HG02870 (cell line): ENCODE results near the gene ID2.
A peak's percentile ranks its signal among the peaks of the same experiment; 100 is the strongest.

Experiments used
- ATAC-seq: cut with Tn5 transposase; IDR thresholded peaks from one replicate; pipeline ENCODE4 v1.9.1; 2021; ENCODE audit warnings: mild to moderate bottlenecking, moderate library complexity; ENCODE audit not compliant: unreplicated experiment

Gene ID2

DNA sequence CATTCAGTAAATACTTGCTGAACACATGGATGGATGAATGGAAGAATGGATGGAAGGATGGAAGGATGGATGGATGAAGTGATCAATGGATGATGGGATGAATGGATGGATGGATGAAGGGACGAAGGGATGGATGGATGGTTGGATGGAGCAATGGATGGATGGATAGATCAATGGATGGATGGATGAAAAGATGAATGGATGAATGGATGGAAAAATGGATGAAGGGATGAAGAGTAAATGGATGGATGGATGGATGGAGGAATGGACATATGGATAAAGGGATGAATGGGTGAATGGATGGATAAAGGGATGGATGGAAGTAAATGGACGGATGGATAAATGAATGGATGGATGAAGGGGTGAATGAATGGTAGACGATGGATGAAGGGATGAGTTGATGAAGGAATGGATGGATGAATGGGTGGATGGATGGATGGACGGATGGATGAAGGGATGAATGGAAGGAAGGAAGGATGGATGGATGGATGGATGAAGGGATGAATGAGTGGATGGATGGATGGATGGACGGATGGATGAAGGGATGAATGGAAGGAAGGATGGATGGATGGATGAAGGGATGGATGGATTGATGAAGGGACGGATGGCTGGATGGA, 13.9 kb upstream of the ID2 start:
- no peak for ATAC-seq

DNA sequence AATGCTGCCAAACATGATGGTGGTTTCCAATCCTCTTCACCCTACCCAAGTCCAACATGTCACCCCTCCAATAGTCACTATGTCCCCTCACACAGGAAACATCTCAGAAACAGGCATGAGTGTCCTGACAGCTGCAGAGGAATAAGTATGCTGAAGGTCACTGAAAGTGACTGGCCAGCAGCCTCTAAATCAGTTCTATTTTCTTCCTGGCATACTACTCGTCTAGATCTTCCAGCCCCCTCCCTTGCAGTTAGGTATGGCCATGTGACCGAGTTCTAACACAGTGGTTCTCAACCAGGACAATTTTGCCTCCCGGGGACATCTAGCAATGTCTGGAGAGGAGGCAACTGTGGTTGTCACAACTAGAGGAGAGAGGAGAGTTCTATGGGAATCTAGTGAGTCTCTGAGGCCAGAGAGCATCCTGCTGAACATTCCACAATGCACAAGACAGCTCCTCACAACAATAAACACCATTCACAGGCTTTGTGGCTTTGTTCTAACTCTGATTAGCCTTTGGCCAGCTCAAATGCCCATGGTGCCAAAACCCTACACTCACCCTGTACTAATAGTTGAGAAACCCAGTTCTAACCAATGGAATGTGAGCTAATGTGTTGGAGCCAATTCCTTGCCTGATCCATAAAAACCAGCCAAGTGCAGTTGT, 12.6 kb upstream of the ID2 start:
- no peak for ATAC-seq

DNA sequence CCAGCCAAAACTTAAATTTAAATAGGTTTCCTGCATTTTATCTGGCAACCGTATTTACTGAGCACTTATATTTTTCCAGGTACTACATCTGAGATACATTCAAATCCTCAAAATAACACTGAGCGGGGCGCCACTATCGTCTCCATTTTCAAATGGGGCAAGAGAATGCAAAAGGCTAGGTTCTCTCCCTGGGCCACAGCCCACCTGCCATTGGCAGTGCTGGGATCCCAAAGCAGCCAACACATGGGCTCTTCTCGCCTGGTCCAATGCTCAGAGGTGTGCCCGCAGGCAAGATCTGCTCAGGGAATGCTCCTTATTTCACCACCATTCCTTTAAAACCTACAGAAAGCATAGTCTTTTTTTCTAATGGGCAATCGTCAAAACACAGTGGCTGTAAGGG, 11.3 kb upstream of the ID2 start:
- ATAC-seq = no peak

DNA sequence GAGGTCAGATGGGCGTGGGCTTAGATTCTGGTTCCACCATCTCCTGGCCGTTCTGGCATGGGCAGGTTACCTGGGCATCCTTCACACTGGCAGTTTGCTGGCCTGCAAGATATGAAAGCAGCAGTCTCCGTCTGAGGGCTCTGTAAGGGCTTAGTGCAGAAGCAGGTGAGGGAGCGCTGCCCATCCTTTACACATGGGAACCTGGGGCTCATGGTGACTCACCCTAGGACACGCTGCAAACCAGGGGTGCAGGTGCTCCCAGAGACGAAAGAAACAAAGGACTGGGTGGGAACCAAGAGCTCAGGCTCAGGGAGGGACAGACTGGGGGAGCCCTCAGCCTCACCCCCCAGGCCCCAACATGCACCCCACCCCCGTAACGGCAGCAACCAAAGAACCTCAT, 10.7 kb upstream of the ID2 start:
- no peak for ATAC-seq

DNA sequence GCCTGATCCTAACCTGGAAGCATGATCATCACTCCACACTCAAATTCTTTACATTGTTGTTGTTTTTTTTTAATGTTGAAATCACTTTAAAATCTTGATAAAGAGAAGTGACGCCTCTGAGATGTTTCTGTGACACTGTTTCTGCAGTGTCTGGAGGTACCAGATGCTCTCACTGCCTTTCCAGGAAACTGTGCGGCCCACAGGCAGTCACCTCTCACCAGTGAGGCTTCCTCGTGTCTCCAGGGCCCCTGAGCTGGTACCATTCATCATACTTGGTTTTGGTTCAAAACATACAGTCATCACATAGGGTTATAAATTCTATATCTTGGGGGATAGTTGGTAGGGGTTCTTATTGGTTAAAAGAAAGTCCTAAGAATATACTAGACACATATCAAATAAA, 10.1 kb upstream of the ID2 start:
- ATAC-seq = no peak

DNA sequence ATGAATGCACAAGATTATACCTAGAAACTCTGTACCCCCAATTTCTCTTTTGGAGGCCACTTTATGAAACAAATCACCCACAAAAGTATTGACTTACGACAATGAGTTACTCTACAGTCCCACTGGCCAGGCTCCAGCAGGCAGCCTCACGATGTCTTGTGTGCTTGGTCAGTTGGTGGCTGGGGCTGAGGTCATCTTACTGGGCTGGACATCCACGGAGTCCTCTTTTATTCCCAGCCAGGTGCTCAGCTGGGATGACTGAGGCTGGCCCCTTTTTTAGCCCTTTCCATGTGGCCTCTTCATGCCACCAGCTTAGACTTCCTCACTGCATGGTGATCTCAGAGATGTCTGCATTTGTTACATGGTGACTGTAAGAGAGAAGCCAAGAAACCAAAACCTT, 8.9 kb upstream of the ID2 start:
- no peak for ATAC-seq

DNA sequence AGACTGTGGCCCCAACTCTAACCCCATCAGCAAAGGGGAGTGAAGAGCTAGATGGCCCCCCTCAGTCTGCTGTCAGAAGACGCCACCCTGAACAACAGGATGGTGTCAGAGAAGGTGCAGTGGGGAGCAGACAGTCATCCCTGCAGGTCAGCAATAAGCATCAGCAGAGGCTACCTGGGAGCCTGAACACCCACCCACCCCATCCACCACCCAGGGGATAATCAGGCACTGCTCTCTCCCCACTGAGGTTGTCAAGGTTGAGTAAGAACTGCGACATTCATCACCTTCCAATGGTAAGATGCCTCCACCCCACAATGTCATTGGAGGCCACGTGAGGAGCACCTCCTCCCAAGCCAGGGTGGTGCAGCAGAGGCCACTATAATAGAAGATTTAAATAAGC, 8.5 kb upstream of the ID2 start:
- ATAC-seq = no peak

DNA sequence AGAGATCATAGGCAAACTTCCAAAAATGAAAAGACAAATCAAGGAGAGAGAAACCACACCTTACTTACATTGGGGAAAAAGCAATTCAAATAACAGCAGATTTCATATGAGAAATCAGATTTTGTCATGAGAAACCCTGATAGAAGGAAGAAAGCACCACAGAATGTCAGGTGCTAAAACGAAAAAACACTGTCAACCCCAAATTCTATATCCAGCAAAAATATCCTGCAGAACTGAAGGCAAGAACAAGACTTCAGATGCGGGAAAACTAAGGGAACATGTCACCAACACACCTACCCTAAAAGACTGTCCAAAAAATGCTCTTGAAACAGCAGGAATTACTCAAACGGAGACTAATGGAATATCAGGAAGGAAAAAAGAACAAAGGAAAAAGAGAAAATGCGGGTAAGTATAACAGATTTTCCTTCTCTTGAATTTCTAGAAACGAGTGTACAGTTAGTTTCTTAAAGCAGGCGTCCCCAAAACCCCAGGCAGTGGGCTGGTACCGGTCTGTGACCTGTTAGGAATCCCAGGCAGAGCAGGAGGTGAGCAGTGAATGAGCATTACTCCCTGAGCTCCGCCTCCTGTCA, 7.3 kb upstream of the ID2 start:
- no peak for ATAC-seq

DNA sequence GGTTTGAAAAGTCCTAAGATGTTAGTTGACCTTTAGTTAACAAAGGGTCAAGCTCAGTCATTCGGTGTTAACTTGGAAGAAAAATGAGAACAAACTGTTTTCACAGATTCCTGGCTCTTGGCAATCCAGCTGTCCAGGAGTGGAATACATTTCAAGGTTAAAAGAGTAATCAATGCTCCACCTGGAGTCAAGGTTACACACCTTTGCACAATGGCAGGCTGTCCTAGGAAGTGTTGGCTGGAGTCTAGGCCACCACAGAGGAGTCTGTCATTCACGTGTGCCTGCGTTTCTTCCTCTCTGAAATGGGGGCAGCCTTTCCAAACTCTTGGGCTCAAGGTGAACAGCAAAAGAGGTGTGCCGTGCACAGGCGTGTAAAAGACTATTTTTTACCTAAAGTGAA, 6.3 kb upstream of the ID2 start:
- ATAC-seq = no peak

DNA sequence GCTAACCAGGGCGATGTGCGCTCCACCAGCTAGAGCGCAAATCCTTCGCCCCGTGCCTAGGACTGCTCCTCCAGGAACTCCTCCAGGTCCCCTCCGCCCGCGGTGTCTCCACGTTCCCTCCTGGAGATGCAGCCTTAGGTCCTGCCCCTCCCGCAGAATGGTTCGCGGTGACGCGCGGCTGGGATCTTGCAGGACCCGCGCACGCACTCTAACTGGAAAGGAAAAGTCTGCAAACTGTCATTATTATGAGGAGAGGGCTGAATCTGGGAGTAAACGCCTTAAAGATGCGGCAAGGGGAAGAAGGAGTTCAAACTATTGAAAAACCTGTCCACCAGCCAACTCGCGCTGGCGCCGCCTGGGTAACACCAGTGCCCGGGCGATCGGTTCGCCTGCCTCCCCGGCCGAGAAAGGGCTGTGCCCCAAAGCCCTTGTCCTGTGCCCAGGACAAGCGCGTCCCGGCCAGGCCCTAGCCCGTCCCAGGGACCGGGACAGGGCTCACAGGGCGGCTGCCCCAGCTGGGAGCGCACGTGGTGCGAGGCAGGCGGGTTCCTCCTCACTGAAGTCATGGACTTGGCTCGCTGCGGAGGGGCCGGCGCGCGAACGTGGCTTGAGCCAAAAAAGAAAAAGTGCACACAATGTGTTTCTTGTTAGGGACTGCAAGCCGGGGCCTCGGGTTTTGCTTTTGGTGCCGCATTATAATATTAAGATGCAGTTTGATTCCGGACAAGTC, 5.5 kb upstream of the ID2 start:
- no peak for ATAC-seq

DNA sequence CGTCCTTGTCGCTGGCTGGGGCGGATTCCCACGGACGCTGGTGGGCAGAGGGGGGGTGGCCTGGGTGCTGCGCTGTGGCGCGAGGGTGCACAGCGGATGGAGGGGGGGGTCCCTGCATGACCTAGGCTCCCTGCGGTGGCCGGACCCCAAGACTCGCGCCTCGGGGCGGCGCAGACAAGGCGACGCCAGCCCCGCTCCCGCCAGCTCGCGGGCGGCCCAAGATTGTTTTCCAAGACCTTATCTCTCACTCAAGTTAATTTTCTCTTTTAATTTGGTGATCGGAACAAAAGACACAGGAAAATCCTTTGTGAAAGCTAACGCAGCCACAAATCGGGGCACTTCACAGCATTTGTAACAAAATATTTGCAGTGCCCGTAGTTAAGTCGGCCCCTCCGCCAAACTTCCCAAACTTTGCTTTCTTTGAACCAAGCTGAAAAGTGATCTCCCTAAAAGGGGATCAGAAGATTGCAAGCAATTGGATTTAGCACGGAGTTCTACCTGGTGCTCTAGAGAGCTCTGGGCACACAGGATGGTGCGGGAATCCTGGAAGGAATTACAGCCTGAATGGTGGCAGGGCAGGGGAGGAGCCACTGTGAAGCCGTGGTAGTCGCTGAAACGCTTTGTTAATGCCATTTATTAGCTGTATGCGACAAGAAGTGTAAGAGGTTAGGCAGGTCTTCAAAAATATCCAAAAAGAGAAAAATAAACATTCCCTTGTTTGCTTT, 4.8 kb upstream of the ID2 start:
- ATAC-seq = no peak

DNA sequence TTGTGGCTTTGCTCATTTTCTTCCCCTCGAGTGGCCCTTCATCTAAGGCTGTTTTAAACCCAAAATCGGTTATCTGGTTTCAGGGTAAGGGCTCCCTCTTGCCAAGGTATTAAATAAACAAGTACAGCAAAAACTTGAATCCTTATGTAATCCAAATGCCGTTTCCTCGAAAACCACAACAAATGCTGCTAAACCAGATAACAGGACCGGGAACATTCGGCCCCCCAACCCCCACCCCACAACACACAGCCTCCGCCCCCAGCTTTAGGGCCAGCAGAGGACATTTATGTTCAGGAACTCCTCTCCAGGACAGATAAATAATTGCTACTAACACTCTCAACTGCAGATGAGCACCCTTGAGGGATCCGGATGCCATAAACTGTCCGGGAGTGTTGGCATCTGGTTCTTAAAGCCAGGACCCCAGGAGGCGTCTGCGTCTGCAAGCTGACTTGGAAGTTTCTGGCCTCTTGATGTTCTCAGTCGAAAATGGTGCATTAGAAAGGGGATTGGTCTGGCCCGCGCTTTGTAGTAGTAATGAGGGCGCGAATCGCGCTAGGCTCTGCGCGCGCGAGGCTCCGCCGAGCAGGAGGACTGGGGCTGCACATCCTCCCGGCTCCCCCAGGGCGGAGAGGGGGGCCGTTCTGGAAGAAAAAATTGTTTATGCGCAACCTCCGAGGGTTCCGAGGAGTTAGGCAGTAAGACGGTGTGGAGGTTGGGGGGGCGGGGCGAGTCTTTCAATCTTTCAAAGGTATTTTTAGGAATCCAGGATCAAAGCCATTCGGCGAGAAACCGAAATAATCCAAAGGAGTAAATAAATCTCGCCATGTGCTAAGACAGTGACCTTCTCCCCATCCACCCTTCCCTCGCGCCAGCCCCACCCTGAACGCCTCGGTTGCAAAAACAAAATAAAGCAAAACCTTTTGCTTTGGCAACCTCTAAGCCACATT, 3.9 kb upstream of the ID2 start:
- no peak for ATAC-seq

DNA sequence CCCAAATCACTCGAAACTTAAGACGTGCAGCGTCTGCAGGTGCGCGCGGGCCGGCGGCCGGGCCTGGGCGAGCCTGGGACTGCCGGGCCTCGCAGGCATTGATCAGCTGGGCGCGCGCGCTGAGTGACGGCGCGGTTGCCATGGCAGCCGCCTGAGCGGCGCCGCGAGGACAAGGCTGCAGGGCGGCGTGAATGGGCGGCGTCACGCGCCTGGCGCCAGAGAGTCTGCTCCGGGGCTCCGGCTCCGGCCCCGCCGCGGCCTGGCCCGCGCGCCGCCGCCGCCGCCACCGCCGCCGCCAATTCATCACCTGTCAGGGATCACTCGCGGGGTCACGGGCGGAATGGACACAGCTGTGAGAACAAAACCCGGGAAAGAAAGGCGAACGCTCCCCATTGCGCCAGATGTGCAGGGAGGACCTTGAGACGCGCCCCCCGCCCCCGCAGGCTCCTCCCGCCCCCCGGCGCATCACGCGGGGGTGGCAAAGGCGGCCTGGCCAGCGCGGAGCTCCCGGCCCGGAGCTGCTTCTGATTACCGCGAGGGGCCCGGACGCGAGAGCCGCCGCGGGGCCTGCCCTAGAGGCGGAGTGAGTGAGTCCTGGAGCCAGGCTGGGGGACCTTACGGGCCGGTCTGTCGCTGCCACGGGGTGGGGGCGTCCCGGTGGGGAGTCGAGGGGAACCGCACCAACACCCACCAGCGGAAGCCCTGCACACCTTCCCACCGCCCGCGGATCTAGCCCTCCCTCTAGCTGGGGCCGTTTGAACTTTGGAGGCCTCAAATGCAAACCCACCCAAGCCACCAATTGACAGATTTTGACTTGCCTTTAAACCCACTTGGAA, 2.9 kb upstream of the ID2 start:
- ATAC-seq = peak; percentile 56

DNA sequence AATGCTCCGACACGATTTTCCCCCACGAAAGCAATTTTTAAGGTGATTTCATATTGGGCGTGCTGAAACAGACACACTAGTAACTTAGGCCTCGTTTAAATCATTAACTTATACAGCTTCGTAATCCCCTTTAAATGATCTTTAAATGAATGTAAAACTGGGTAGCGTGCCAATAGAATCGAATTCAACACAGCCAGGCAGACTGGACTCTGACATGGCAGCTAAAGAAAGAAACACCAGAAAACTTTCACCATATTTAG, 2.4 kb upstream of the ID2 start:
- ATAC-seq = no peak

DNA sequence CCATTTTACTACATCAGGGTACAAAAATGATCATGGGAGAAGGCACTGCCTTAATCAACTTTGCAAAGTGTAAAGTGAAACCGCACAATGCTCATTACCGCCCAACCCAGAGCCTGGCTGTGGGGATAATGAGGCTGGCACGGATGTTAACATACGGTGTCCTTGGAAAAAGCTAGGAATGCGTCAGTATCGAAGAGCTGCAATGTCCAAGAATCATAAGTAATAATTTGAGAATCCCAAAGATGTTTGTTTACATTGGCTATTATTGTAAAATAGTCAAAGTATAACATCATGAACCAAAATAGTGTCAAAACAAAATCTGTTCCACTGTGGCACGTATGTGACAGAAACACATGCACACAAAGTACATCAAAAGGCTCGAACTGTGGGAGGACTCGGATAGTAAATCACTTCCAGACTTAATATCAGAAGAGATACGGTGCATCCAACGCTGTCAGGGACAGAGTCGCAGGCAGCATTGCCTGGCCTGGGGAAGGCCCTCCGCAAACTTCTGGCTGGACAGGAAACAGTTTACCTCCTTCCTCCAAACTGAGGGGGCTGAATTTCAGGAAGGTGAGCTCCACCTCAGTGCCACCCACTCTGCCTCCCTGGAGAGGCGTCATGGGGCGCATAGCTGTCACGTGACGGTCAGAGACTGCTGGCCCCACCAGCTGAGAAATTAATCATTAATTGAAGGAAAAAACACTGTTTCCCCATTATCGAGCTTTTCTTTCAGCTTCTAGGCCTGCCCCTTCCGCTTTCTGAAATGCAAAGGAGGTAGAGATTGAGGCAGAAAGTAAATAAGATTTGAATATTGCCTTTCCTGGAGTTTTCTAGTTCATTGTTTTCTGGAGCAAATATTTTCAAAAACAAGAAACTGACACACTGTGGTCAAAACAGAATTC, 1.8 kb upstream of the ID2 start:
- ATAC-seq = no peak

DNA sequence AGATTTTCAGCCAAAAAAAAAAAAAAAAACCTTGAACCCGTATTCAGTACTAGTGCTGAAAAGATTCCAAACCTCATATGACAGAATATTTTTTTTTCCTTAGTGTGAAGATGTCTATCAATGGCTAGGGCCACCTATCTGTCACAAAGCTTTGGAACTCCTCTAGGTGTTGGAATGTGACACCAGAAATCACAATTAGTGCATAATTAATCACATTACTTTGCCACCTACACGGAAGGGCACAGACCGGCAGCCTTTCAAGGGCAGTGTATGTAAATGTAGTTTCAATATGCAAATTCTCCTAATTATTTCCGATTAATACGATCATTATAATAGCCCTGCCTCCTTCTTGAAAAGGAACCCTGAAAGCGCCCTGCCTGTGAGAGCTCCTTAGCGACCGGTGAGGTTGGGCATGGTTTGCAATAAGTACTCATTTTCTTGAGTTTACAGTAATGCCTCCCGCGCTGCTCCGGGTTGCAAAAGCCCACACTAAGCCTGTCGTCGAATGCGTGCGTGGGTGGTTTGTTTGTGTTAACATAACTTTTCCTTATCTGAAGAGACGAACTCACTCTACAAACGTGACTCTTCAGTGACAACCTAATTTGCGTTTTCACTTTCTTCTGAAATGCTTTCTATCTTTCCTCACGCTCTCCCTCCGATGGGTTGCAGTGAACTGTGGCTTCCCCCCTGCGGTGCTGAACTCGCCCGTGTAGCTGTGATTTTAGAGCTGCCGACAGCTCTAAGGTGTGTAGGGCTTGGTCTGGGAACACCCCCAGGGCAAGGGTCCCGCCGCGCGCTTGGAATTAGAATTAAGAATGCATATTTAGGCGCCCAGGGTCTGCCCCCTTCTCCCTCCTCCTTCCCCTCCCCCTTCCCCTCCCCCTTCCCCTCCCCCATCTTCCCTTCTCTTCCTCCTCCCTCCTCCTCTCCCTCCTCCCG, 765 bp upstream of the ID2 start:
- ATAC-seq = no peak
